HG02763 (cell line): ENCODE measurements around the gene PTPRA.
"Not testable (repeated sequence)": the region's sequence is repeated elsewhere in the genome, so short reads cannot be mapped to it uniquely, and the experiment has no call there.

Source experiments
- ATAC-seq: cut with Tn5 transposase; IDR thresholded peaks from one replicate; pipeline ENCODE4 v1.9.1; 2021; ENCODE audit warnings: mild to moderate bottlenecking, moderate library complexity; ENCODE audit not compliant: unreplicated experiment

The PTPRA gene

DNA sequence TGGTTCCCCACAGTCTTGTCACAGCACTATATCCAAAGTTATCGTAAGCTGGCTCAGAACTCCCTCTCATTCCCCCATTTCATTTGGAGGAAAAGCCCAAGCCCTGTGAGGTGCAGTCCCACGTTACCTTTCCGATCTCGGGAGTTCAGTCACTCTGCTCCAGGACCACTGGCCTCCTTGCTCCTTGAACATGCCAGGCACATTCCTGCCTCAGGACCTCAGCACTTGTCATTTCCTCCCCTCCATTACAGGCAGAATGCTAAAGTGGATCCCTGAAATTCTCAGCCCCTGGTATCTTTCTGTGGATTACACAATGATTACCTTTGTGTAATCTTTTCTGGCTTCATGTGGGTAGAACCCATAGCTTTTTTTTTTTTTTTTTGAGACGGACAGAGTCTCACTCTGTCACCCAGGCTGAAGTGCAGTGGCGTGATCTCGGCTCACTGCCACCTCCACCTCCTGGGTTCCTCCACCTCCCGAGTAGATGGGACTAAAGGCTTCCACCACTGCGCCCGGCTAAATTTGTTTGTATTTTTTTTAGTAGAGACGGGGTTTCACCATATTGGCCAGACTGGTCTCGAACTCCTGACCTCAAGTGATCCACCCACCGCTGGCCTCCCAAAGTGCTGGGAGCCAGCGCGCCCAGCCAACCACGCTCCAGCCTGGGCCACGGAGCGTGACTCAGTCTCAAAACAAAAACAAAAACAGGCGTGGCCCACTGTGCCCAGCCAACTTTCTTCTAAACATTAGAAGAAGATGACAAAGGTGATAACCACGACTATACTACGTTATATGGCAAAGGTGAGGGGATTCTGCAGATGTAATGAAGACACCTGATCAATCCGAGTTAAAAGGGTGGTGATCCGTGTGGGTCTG is 194.1 kb downstream of the PTPRA start:
- no peak for ATAC-seq

DNA sequence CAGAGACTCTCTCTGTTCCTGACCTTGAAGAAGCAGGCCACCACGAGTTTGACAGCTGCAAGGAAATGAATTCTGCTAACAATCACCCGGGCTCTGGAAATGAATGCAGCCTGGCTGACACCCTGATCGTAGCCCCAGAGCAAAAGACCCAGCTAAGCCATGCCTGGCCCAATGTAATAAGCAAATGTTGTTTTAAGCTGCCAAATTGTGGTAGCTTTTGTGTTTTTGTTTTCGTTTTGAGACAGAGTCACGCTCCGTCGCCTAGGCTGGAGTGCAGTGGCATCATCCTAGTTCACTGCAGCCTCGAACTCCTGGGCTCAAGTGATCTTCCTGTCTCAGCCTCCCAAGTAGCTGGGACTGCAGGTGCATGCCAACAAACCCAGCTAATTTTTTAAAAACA is 194.8 kb downstream of the PTPRA start:
- ATAC-seq: no peak

GRCh38 chr20:3068986-3069900 is 196.0 kb downstream of the PTPRA start:
- ATAC-seq: no peak

GRCh38 chr20:3070725-3071124 is 197.4 kb downstream of the PTPRA start:
- no peak for ATAC-seq

DNA sequence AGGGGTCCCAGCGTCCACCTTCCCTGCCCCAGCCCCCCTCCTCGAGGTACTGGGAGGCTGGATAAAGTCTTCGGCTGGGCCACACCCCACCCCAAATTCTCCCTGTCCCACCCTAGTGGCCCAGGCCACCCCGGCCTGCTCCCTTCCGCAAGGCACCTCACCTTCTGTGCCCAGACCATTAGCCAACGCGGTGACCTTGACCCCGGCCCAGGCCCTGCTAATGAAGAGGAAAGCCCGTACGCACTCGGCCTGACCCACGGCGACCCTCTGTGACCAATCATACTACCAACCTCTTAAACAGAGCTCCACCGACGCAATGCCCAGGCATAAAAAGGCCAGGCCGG is 198.0 kb downstream of the PTPRA start:
- no peak for ATAC-seq

DNA sequence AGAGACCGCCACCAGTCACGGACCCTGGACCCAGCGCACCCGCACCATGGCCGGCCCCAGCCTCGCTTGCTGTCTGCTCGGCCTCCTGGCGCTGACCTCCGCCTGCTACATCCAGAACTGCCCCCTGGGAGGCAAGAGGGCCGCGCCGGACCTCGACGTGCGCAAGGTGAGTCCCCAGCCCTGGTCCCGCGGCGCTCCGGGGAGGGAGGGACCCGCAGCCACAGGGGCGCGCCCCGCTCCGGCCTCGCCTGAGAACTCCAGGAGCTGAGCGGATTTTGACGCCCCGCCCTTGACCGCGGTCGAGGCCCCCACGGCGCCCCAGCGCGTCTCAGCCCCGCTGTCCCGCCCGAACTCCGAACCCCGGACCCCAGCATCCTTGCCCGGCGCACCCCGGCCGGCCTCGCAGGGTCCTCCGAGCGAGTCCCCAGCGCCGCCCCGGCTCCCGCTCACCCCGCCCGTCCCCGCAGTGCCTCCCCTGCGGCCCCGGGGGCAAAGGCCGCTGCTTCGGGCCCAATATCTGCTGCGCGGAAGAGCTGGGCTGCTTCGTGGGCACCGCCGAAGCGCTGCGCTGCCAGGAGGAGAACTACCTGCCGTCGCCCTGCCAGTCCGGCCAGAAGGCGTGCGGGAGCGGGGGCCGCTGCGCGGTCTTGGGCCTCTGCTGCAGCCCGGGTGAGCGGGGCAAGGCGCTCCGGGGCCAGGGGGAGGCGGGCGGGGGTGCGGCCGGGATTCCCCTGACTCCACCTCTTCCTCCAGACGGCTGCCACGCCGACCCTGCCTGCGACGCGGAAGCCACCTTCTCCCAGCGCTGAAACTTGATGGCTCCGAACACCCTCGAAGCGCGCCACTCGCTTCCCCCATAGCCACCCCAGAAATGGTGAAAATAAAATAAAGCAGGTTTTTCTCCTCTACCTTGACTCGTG is 198.6 kb downstream of the PTPRA start, which contains the start of gene OXT:
TSS of gene OXT (plus strand) at position 11 of the 920 bp plus-strand sequence. CDS start at position 47, 36 bp downstream.
- ATAC-seq: no peak

DNA sequence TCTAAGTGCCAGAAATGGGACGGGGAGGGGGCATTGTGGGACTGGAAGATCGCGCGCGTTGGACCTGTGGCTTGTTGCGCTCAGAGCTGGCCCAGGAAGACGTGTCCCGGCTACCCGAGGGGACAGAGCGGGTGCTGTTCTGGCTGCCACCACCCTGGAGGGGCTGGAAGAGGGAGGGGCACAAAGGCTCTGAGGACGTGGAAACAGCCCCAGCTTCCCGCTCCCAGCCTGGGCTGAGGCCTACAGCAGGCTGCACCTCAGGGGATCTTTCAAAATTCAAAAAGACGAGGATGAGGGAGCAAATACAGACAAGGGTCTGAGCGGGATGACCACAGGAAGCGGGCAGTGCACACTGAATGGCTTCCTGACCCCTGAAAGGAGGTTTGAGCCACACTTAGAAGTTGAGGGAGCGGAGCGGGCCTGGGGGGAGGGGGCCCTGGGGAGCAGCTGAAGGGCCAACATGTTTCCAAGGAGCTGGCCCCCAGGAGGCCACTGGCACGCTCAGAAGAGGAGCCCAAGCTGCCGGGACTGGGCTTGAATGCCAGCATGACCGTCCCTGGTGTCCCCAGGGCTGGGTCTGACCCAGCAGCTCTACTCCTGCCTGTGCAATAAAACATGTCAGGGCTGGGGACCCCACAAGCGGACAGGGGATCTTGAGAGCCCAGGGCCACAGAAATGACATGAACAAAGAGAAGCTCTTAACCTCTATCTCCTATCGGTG is 199.4 kb downstream of the PTPRA start:
- ATAC-seq: no peak

- ATAC-seq: not testable (repeated sequence)
These were observed 200.0 kb downstream of the PTPRA start for GRCh38 chr20:3073251-3073643.

GRCh38 chr20:3074812-3075211 is 201.5 kb downstream of the PTPRA start:
- no peak for ATAC-seq

DNA sequence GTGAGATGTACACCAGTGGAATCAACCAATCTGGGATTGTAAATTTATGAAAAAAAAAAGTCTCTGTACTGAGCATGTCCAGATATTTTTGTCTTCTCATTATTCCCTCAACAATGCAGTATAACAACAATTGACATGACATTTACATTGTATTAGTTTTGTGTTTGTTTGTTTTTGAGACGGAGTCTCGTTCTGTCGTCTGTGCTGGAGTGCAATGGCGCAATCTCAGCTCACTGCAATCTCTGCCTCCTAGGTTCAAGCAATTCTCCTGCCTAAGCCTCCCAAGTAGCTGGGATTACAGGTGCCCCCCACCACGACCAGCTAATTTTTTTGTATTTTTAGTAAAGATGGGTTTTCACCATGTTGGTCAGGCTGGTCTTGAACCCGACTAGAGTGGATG is 202.0 kb downstream of the PTPRA start:
- not testable (repeated sequence) for ATAC-seq

- ATAC-seq: no peak
These were observed 204.4 kb downstream of the PTPRA start for GRCh38 chr20:3077618-3078134.

GRCh38 chr20:3080939-3081388 is 207.7 kb downstream of the PTPRA start:
- ATAC-seq: no peak

DNA sequence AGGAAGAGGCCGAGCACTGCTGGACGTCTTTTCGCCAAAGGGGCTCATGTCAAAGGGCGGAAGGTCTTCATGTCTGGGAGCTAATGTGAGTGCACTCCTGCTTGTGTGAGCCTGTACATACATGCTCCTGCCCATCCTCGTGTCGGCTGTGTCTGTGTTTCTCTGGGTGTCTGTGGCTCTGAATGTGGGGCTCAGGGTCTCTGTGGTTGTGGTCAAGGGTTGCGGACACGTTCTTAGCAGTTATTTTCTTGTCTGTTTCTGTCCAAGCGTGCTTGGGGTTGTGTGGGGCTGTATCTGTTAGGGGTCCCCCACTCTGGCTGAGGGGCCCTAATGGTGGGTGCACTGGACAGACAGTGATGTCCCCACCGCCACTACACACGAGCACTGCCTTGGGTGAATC is 208.4 kb downstream of the PTPRA start:
- ATAC-seq: no peak

- ATAC-seq: no peak
These were observed 209.1 kb downstream of the PTPRA start for GRCh38 chr20:3082306-3082951.

DNA sequence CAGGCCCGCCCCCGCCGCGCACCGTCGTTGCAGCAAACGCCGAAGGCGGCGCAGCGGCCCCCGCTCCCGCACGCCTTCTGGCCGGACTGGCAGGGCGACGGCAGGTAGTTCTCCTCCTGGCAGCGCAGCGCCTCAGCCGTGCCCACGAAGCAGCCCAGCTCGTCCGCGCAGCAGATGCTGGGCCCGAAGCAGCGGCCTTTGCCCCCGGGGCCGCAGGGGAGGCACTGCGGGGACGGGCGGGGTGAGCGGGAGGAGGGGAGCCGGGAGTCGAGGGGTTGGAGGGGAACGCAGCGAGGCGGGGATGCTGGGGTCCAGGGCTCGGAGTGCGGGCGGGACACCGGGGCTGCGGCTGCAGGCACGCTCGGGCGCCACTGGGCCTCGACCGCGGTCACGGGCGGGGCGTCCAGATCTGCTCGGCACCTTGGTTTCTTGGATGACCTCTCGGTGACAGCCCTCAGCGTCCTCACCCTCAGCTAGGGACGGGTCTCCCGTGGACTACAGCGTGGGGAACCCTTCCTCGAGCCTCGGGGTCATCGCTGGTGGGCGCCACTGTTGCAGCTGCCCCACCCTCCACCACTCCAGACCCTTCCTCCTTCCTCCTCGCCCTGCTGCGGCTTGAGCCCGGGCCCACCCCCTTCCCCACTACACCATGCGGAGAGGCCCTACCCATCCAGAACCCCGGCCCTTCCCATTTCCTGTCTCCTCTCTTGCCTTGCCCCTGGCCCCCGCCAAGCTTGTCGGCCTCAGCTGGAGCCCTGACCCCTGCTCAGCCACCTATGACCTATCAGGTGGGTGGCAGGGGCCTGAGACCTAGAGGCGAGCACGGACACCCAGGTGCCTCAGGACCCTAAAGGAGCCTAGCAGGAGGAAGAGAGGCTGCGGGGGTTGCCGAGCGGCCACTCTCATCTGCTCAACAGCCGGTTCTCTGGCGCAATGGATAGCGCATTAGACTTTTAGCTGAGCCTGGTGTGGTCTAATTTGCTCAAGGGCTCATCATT is 210.0 kb downstream of the PTPRA start:
- no peak for ATAC-seq

GRCh38 chr20:3084283-3084985 is 211.2 kb downstream of the PTPRA start, which contains the start of gene AVP:
Gene AVP, minus strand, starts transcription at chr20:3084724. Its CDS starts 50 bp downstream, at chr20:3084674.
- ATAC-seq: no peak

- no peak for ATAC-seq
These were observed 211.7 kb downstream of the PTPRA start for GRCh38 chr20:3084986-3085360.
